Measurements from ENCODE around the gene ZDHHC14.
A peak's percentile ranks its signal among the peaks of the same experiment; 100 is the strongest.
"Not testable (repeated sequence)": the region's sequence is repeated elsewhere in the genome, so short reads cannot be mapped to it uniquely, and the experiment has no call there.

The ZDHHC14 gene

GRCh38 chr6:157447735-157448134 is 66.7 kb downstream of the ZDHHC14 start:
- DNase-seq: no peak

- DNase-seq: no peak
Measured at GRCh38 chr6:157449610-157450009, 68.6 kb downstream of the ZDHHC14 start.

GRCh38 chr6:157450931-157451742 is 70.1 kb downstream of the ZDHHC14 start:
- no peak for DNase-seq

- DNase-seq: no peak
Measured at GRCh38 chr6:157452096-157452495, 71.1 kb downstream of the ZDHHC14 start.

- no peak for DNase-seq
Measured at GRCh38 chr6:157453131-157453530, 72.1 kb downstream of the ZDHHC14 start.

- DNase-seq: no peak
Measured at GRCh38 chr6:157453978-157454377, 73.0 kb downstream of the ZDHHC14 start.

- no peak for DNase-seq
Measured at GRCh38 chr6:157454762-157455714, 74.0 kb downstream of the ZDHHC14 start.

- no peak for DNase-seq
Measured at GRCh38 chr6:157455731-157456523, 74.9 kb downstream of the ZDHHC14 start.

GRCh38 chr6:157456524-157456829 is 75.5 kb downstream of the ZDHHC14 start:
- no peak for DNase-seq

GRCh38 chr6:157457787-157458186 is 76.8 kb downstream of the ZDHHC14 start:
- DNase-seq: no peak

- DNase-seq: no peak
Measured at GRCh38 chr6:157459327-157459726, 78.3 kb downstream of the ZDHHC14 start.

- peak; percentile 36 for DNase-seq
Measured at GRCh38 chr6:157460182-157460999, 79.4 kb downstream of the ZDHHC14 start.

- peak; percentile 16 for DNase-seq
Measured at GRCh38 chr6:157461000-157461915, 80.3 kb downstream of the ZDHHC14 start.

- DNase-seq: no peak
Measured at GRCh38 chr6:157462956-157463742, 82.2 kb downstream of the ZDHHC14 start.

- DNase-seq: not testable (repeated sequence)
Measured at GRCh38 chr6:157463743-157464135, 82.7 kb downstream of the ZDHHC14 start.

GRCh38 chr6:157464653-157465535 is 83.9 kb downstream of the ZDHHC14 start:
- no peak for DNase-seq

- no peak for DNase-seq
Measured at GRCh38 chr6:157466342-157466648, 85.3 kb downstream of the ZDHHC14 start.

- DNase-seq: not testable (repeated sequence)
Measured at GRCh38 chr6:157467339-157467738, 86.3 kb downstream of the ZDHHC14 start.

- no peak for DNase-seq
Measured at GRCh38 chr6:157468054-157468453, 87.1 kb downstream of the ZDHHC14 start.

Measured in EL (cell line).